ENCODE measurements around the gene AVPR2. TPM values are rescaled to one million over a fixed set of nuclear protein-coding genes. Genes with fewer than 3 reads are reported as not detected.

Gene AVPR2
- total and polyA plus RNA-seq, 9 of the 15 experiments (the other 6 are each of a cell fraction or from before 2014, with no cell fraction given): not detected

GRCh38 chrX:153925739-153926551, 21.5 kb downstream of the AVPR2 start, which contains the start of gene ARHGAP4 (continued):
- TF ChIP-seq TAF7 (tag; IDR thresholded peaks at IDR 0.05): no peak
- no peak for TF ChIP-seq KHSRP (IDR thresholded peaks at IDR 0.05)
- TF ChIP-seq NR3C1 (CRISPR knock-in tag; IDR thresholded peaks at IDR 0.05): no peak
- TF ChIP-seq NR1H2 (CRISPR knock-in tag; IDR thresholded peaks at IDR 0.05): no peak
- TF ChIP-seq FOXO4 (CRISPR knock-in tag; IDR thresholded peaks at IDR 0.05): no peak
- no peak for TF ChIP-seq FOXA1 (IDR thresholded peaks at IDR 0.05; ENCODE audit: borderline replicate concordance)
- TF ChIP-seq U2AF2 (optimal IDR thresholded peaks at IDR 0.05; ENCODE audit: low read depth, low read length): no peak
- no peak for TF ChIP-seq RBM39 (optimal IDR thresholded peaks at IDR 0.05; ENCODE audit: low read depth, low read length)
- TF ChIP-seq ZFP1 (CRISPR knock-in tag; IDR thresholded peaks at IDR 0.05): no peak
- no peak for TF ChIP-seq ATF1 (CRISPR knock-in tag; IDR thresholded peaks at IDR 0.05)
- TF ChIP-seq ATF1 (tag; IDR thresholded peaks at IDR 0.05): no peak
- no peak for TF ChIP-seq ZZZ3 (IDR thresholded peaks at IDR 0.05)
- no peak for TF ChIP-seq HNRNPK (IDR thresholded peaks at IDR 0.05; ENCODE audit: low read depth, low read length, poor library complexity, severe bottlenecking)
- no peak for TF ChIP-seq CTCFL (IDR thresholded peaks at IDR 0.05; ENCODE audit: borderline replicate concordance, insufficient read depth, low read depth, low read length, poor library complexity, severe bottlenecking)
- TF ChIP-seq ZSCAN29 (IDR thresholded peaks at IDR 0.05): no peak
- TF ChIP-seq ZNF764 (CRISPR knock-in tag; IDR thresholded peaks at IDR 0.05; ENCODE audit: low read depth): 0 out of 2 replicates have a peak, but pooled peaks have one; percentile 13
- no peak for TF ChIP-seq MECOM (CRISPR knock-in tag; IDR thresholded peaks at IDR 0.05)
- no peak for TF ChIP-seq IRF1 (CRISPR knock-in tag; IDR thresholded peaks at IDR 0.05; ENCODE audit: borderline replicate concordance)
- no peak for TF ChIP-seq STAT5B (CRISPR knock-in tag; IDR thresholded peaks at IDR 0.05)
- TF ChIP-seq MXI1 (IDR thresholded peaks at IDR 0.05; ENCODE audit: low read depth, low read length): no peak
- TF ChIP-seq SMAD1 (IDR thresholded peaks at IDR 0.05; ENCODE audit: low read depth, low read length, partially characterized antibody): peak; percentile 77
- no peak for TF ChIP-seq DPF2 (IDR thresholded peaks at IDR 0.05)
- TF ChIP-seq ZNF561 (CRISPR knock-in tag; conservative IDR thresholded peaks at IDR 0.05): no peak
- peak in 1 of 2 experiments; percentile 90; a peak in 2 of 4 replicates for TF ChIP-seq KDM4B (IDR thresholded peaks at IDR 0.05; ENCODE audit: borderline replicate concordance in 2 of 2, low read depth in 1 of 2)
- TF ChIP-seq ID3 (CRISPR knock-in tag; IDR thresholded peaks at IDR 0.05): no peak
- 0 out of 2 replicates have a peak, but pooled peaks have one; percentile 38 for TF ChIP-seq ID3 (tag; IDR thresholded peaks at IDR 0.05)

All from K562 (cell line).